Measurements from ENCODE around the gene SLC16A8. TPM values are rescaled to one million over a fixed set of nuclear protein-coding genes. Genes with fewer than 3 reads are reported as not detected.
"Not testable (repeated sequence)": the region's sequence is repeated elsewhere in the genome, so short reads cannot be mapped to it uniquely, and the experiment has no call there.

The SLC16A8 gene
- total RNA-seq, 1 donor, result 0.18 TPM

DNA sequence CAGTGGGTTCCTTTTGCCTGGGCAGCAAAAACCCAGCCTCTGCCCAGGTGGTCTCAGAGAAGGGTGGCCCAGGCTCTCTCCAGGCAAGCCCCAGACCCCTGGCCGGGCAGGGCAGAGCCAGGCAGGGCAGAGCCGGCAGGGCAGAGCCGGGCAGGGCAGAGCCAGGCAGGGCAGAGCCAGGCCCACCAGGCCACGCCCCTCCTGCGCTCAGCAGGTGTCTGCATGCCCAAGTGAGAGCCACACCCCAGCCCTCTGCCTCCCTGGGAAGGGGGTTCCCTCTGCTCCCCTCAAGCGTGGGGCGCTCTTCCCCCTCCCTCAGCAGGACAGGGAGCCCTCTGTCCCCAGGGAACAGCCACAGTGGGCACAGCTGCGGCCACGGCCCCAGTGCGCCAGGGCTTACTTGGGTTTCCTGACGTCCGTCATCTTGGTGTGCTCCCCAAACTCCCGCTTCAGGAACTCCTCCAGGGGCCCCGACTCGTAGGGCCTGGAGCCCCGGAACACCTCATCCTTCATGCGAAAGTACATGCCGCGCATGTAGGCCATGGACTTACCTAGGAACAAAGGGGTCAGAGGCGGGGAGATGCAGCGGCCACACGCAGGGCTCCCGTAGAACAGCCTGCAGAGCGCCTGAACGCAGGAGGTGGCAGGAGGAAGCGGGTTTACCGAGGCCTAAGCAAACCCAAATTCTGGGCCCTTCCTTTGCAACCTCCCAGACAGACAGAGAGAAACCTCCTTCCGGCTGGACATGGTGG, 36.6 kb upstream of the SLC16A8 start:
- DNase-seq (ENCODE audit: low read depth), result no peak
- TF ChIP-seq, protein P1, sequence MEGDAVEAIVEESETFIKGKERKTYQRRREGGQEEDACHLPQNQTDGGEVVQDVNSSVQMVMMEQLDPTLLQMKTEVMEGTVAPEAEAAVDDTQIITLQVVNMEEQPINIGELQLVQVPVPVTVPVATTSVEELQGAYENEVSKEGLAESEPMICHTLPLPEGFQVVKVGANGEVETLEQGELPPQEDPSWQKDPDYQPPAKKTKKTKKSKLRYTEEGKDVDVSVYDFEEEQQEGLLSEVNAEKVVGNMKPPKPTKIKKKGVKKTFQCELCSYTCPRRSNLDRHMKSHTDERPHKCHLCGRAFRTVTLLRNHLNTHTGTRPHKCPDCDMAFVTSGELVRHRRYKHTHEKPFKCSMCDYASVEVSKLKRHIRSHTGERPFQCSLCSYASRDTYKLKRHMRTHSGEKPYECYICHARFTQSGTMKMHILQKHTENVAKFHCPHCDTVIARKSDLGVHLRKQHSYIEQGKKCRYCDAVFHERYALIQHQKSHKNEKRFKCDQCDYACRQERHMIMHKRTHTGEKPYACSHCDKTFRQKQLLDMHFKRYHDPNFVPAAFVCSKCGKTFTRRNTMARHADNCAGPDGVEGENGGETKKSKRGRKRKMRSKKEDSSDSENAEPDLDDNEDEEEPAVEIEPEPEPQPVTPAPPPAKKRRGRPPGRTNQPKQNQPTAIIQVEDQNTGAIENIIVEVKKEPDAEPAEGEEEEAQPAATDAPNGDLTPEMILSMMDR (IDR thresholded peaks at IDR 0.05; ENCODE audit: insufficient read depth, low read length), result no peak
- H3K4me3 ChIP-seq (ENCODE audit: low read depth, low read length), result no peak overlapping the region

DNA sequence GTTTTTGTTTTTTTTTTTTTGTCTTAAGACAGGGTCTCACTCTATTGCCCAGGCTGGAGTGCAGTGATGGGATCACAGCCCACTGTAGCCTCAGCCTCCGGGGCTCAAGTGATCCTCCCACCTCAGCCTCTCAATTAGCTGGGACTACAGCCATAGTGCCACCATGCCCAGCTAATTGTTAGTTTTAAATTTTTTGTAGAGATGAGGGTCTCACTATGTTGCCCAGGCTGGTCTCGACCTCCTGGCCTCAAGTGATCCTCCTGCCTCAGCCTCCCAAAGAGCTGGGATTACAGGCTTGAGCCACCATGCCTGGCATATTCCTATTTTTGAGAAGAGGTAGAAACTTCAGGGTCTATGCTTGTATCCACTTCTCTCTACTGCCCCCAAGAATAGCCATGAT, 34.8 kb upstream of the SLC16A8 start:
- not testable (repeated sequence) for H3K4me3 ChIP-seq (ENCODE audit: low read depth, low read length); DNase-seq (ENCODE audit: low read depth)

DNA sequence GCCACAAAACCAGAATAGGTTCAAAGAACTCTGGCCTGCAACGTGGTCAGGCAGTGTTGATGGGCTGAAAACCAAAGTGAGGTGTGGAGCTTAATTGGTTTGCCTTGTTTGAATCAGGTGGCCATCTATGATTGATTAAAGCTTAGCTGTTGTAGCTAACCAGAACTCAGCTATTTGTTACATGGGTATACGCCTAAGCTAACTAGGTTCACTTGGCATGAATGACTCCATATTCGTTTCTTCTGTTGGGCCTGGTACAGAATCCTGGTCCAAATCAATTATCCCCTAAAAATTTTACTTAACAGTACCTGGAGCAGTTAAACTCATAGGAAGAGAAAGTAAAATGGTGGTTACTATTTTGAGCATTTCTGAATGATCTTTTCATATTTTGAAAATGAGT, 34.2 kb upstream of the SLC16A8 start:
- no peak overlapping the region for H3K4me3 ChIP-seq (ENCODE audit: low read depth, low read length)
- TF ChIP-seq, protein P1 (IDR thresholded peaks at IDR 0.05; ENCODE audit: insufficient read depth, low read length), result no peak
- no peak for DNase-seq (ENCODE audit: low read depth)

DNA sequence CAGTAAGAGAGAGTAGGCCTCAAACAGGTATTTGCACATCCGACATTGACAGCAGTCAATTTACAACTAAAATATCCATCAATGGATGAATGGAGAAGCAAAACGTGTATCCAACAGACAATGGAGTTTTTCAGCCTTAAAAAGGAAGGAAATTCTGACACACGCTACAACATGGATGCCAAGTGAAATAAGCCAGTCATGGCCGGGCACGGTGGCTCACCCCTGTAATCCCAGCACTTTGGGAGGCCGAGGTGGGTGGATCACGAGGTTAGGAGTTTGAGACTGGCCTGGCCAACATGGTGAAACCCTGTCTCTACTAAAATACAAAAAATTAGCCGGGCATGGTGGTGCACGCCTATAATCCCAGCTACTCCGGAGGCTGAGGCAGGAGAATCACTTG, 33.6 kb upstream of the SLC16A8 start:
- not testable (repeated sequence) for H3K4me3 ChIP-seq (ENCODE audit: low read depth, low read length); DNase-seq (ENCODE audit: low read depth)

DNA sequence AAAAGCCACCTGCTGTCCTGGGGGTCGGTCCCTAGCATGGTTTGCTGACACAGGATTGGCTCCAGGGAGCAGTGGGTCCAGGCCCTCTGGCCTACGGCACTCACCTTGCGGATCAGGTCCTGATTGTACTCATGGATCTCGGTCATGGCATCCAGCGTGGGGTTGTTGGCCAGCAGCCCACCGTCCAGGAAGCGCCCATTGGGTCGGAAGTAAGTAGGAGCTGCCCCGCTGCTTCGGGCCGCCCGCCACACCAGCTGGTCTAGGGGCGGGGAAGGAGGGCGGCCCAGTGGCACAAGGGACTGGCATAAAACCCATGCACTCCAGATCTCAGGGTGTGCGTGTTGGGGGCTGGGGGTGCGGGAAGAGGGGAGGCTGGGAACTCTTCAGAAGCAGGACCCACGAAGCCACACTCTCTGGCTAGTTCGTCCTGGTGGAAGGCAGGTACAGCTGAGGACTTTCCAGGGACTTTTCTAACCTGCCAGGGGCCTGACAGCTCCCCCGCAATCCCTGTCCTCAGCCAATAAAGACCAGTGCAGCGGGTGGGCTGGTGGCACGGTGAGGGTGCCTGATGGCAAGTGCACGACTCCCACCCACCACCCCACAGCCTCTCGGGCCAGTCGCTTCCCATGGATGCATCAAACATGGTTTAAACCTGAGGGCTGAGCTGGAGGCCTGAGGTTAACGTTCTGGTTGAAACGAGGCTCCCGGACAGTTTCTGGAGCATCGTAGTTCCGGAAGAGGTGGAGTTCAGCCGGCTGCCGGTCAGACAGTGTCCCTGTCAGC, 31.6 kb upstream of the SLC16A8 start:
- DNase-seq (ENCODE audit: low read depth), result no peak
- TF ChIP-seq, protein P1 (IDR thresholded peaks at IDR 0.05; ENCODE audit: insufficient read depth, low read length), result no peak
- H3K4me3 ChIP-seq (ENCODE audit: low read depth, low read length), result no peak overlapping the region

DNA sequence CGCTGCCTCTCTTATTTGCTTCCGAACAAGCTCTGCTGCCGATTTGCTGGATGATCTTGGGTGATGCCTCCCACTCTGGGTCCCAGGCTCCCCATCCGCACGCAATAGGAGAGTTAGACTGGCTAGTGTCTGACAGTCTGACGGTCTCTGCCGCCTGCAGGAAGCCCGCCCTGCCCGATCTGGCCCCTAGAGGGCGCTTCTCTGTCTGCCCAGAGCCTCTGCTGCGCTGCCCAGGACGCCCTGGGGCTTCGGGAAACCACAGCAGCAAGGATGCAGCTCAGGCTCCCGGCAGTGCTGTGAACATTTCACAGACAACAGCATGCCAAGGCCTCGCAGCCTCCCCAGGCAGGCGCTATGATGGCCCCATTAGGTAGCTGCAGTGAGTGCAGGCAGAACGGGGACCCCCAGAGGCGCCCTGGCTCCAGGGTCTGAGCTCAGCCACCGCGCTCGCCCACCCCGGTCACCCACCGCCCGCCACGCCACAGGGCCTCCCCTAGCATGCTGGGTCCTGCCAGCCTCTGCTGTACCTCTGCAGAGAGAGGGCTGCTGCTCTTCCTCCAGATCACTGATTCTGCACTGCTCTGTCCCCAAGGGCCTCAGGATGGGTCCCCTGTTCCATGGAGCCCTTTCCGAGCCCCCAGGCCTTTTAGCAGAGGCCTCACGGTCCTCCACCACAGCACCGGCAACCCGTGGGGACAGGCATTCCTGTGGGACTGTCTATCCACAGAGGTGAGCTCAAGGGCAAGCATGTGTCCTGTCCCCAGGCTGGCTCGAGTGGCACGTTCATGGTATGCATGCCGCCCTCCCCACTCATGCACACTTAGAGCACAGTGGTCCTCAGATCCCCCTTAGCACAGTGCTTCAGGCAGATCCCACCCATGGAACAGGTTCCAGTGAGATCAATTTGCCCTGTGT, 30.8 kb upstream of the SLC16A8 start:
- peak; percentile 80 for DNase-seq (ENCODE audit: low read depth)
- TF ChIP-seq, protein P1 (IDR thresholded peaks at IDR 0.05; ENCODE audit: insufficient read depth, low read length), result peak; percentile 99
- H3K4me3 ChIP-seq (ENCODE audit: low read depth, low read length), result no peak overlapping the region

DNA sequence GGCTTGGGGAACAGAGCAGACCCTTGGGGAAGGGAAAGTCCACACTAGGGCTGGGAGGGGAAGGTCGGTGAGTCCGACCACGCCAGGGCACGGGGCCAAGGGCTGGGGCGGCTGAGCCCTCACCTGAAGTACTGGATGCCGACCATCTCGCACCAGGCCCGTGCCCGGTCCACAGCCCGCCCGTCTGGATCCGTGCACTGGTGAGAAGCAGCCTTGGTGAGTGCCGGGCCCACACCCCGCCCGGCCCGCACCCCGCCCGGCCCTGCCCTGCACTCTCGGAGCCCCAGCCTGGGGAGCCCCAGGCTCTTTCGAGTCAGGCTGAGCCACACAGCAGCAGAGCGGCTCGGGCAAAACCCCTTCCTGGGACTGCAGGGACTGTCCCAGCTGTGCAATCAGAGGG, 28.4 kb upstream of the SLC16A8 start:
- DNase-seq (ENCODE audit: low read depth), result no peak
- no peak overlapping the region for H3K4me3 ChIP-seq (ENCODE audit: low read depth, low read length)
- TF ChIP-seq, protein P1 (IDR thresholded peaks at IDR 0.05; ENCODE audit: insufficient read depth, low read length), result no peak

All from fibroblast of the aortic adventitia (primary cell).